ENCODE results near the gene LECT2. TPM values are rescaled to one million over a fixed set of nuclear protein-coding genes. Genes with fewer than 3 reads are reported as not detected.

LECT2 gene
- total RNA-seq: not detected in 2 replicates

DNA sequence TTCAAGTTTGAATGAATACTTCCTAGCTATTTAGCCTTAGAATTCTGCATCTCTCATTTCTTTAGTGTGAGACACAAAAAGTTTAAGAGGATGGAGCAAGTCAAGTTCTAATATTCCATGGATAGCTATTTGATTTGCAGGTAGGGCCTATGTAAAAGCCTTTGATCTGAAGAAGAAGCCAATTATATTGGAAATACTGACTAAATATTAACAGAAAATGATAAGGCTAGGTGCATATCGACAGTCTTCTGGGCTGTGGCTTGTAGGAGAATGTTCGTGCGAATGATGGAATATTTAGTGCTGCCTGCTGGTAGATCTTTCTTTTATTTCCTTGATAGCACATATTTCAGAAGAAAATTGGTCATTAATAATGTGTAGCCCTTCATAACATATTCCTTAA is at the start of gene LECT2:
TSS of gene LECT2 (minus strand) at position 85 of the 400 bp plus-strand sequence. CDS start 150 bp downstream, outside the sequence.

Other genes with a start within 250 kb of the LECT2 start
- not detected in 2 replicates for gene SLC25A48, start 120.3 kb downstream of the LECT2 start, total RNA-seq
- not detected in 2 replicates for gene IL9, start 59.1 kb downstream of the LECT2 start, total RNA-seq
- 329 and 533 TPM in 2 replicates for gene TGFBI, start 74.0 kb upstream of the LECT2 start, total RNA-seq
- 28.9 and 42.4 TPM in 2 replicates for gene SMAD5, start 177.9 kb upstream of the LECT2 start, total RNA-seq
- gene SMIM32, start 238.2 kb upstream of the LECT2 start, total RNA-seq: not detected in 2 replicates

Measured in tracheal epithelial cell (primary cell).